ENCODE results near the gene GPR17. TPM values are rescaled to one million over a fixed set of nuclear protein-coding genes. Genes with fewer than 3 reads are reported as not detected.

The GPR17 gene
- total and polyA plus RNA-seq, 8 donors = 0.24 to 3.6 (median 1.1) TPM

- peak overlapping the region in 1 of 2 donors; percentile 41 for H3K27ac ChIP-seq
- no peaks in the 10 kb centered on the region for H3K27me3 ChIP-seq
- no peak overlapping the region for H3K4me3 ChIP-seq
- intact Hi-C loops (cut with DNase I) = no loop called here
- H3K4me1 ChIP-seq = peaks cover 3 to 21% of the 10 kb centered on the region in 2 donors
- ATAC-seq (no peak), DNase-seq (peak in 1 of 4 donors; percentile 58)
- TF ChIP-seq, protein P1, sequence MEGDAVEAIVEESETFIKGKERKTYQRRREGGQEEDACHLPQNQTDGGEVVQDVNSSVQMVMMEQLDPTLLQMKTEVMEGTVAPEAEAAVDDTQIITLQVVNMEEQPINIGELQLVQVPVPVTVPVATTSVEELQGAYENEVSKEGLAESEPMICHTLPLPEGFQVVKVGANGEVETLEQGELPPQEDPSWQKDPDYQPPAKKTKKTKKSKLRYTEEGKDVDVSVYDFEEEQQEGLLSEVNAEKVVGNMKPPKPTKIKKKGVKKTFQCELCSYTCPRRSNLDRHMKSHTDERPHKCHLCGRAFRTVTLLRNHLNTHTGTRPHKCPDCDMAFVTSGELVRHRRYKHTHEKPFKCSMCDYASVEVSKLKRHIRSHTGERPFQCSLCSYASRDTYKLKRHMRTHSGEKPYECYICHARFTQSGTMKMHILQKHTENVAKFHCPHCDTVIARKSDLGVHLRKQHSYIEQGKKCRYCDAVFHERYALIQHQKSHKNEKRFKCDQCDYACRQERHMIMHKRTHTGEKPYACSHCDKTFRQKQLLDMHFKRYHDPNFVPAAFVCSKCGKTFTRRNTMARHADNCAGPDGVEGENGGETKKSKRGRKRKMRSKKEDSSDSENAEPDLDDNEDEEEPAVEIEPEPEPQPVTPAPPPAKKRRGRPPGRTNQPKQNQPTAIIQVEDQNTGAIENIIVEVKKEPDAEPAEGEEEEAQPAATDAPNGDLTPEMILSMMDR (IDR thresholded peaks at IDR 0.05) = no peak
- H3K36me3 ChIP-seq = peaks cover 0 to 34% of the 10 kb centered on the region in 2 donors
- no peaks in the 10 kb centered on the region for H3K9me3 ChIP-seq
Measured at GRCh38 chr2:127655209-127656073, 9.5 kb downstream of the GPR17 start.

- no peaks in the 10 kb centered on the region for H3K27me3 ChIP-seq
- peak in 1 of 4 donors; percentile 55 for DNase-seq
- H3K27ac ChIP-seq = peak overlapping the region in 1 of 2 donors; percentile 77
- H3K4me3 ChIP-seq = no peak overlapping the region
- H3K4me1 ChIP-seq = peaks cover 3 to 30% of the 10 kb centered on the region in 2 donors
- TF ChIP-seq, protein P1 (IDR thresholded peaks at IDR 0.05) = no peak
- ATAC-seq = no peak
- no peaks in the 10 kb centered on the region for H3K9me3 ChIP-seq
- peaks cover 0 to 41% of the 10 kb centered on the region in 2 donors for H3K36me3 ChIP-seq
- intact Hi-C loops (cut with DNase I) = no loop called here
Measured at GRCh38 chr2:127656569-127657231, 10.7 kb downstream of the GPR17 start.

- ATAC-seq (no peak), DNase-seq (peak in 2 of 4 donors; percentile 8 to 61)
- intact Hi-C loops (cut with DNase I) = no loop called here
- H3K4me3 ChIP-seq = no peak overlapping the region
- TF ChIP-seq, protein P1 (IDR thresholded peaks at IDR 0.05) = no peak
- H3K4me1 ChIP-seq = peaks cover 3 to 34% of the 10 kb centered on the region in 2 donors
- H3K27ac ChIP-seq = peak overlapping the region in 1 of 2 donors; percentile 77
- H3K27me3 ChIP-seq = no peaks in the 10 kb centered on the region
- H3K9me3 ChIP-seq = no peaks in the 10 kb centered on the region
- H3K36me3 ChIP-seq = peaks cover 0 to 41% of the 10 kb centered on the region in 2 donors
Measured at GRCh38 chr2:127657232-127657595, 11.3 kb downstream of the GPR17 start.

GRCh38 chr2:127658146-127658545 is 12.2 kb downstream of the GPR17 start:
- Histone ChIP-seq H3K4me1 (peaks cover 3 to 35% of the 10 kb centered on the region in 2 donors), H3K36me3 (peaks cover 0 to 35% of the 10 kb centered on the region in 2 donors), H3K4me3 (no peak overlapping the region), H3K27ac (peak overlapping the region; percentile 19 to 77), H3K9me3 (no peaks in the 10 kb centered on the region), H3K27me3 (peaks cover 0 to 3% of the 10 kb centered on the region in 2 donors)
- TF ChIP-seq, protein P1 (IDR thresholded peaks at IDR 0.05) = no peak
- intact Hi-C loops (cut with DNase I) = no loop called here
- ATAC-seq (no peak), DNase-seq (no peak)

Measured in left lung (tissue), 10 donors.